Activated CD8-positive, alpha-beta memory T cell treated with anti-CD3 and anti-CD28 coated beads for 1 hour (primary cell): ENCODE data around the gene OR1J4.
"Not testable (repeated sequence)": the region's sequence is repeated elsewhere in the genome, so short reads cannot be mapped to it uniquely, and the experiment has no call there.

ENCODE experiments used
- DNase-seq, 2 donors: peaks; one replicate each; pipeline ENCODE4 v3.0.0-alpha.2; 2020; ENCODE audit warnings: low read depth in 1 of 2; ENCODE audit errors: extremely low read depth in 1 of 2

OR1J4 gene, protein sequence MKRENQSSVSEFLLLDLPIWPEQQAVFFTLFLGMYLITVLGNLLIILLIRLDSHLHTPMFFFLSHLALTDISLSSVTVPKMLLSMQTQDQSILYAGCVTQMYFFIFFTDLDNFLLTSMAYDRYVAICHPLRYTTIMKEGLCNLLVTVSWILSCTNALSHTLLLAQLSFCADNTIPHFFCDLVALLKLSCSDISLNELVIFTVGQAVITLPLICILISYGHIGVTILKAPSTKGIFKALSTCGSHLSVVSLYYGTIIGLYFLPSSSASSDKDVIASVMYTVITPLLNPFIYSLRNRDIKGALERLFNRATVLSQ

DNA sequence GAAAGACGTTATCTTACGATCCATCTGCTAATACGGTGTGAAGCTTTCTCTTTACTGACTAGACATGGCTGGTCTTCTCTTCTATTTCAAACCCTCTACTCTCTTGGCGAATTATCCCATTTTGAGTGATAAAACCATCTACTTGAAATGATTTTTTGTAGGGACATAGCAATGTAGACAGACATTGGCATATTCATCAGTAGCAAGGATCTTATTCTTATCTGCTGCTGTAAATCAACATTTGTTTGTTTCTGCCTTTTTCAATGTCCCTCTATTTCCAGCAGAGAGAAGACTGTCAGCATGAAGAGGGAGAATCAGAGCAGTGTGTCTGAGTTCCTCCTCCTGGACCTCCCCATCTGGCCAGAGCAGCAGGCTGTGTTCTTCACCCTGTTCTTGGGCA lies at the start of gene OR1J4:
Gene OR1J4 (plus strand): TSS at position 301 of the 400 bp plus-strand sequence. CDS start 0 bp downstream, at position 301.
- no peak for DNase-seq

DNA sequence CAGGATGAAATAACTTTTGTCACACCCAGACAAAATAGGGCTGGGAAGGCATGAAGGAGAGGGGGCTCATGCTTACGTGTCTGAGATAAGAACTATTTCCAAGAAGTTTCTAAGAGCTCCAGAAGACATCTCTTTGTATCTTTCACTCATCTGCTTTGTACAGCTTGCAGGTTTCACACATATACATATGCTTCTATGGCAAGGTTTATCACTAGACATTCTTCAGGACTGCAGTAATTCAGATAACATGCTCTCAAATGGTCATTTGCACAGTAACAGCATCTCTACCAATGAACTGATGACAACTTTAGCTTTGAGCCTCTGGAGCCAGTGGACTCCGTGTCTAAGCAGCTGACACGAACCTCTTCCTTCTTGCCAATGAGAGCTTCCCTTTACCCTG lies 44.4 kb upstream of the OR1J4 start:
- no peak for DNase-seq

DNA sequence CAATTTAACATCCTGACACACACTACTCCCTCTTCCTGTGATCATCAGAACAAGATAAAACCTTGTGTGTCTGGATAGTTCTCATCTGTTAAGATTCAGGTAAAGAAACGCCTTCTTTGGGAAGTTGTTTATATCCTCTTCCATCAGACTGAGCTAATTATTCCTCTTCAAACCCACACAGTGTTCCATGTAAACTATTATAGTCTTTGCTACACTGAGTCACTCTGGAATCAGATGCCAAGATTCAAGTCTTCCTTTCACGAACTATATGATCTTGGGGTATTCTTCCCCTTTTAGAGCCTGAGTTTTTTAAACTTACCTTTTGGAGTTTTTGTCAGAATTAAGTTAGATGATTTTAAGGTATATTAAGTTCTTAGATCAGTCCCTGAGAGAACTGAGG lies 43.2 kb upstream of the OR1J4 start:
- no peak for DNase-seq

DNA sequence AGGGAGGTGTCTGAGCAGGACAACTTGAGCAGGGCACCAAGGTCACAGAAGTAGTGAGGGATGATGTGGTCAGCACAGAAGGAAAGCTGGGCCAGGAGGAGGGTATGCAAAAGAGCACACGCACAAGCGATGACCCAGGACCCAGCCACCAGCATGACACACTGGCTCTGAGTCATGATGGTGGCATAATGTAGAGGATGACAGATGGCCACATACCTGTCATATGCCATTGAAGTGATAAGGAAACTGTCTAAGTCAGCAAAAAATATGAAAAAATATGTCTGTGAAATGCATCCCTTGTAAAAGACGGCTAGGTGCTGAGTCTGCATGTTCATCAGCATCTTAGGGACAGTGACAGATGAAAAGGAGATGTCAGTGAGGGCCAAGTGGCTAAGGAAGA lies 41.6 kb upstream of the OR1J4 start:
- DNase-seq: no peak

DNA sequence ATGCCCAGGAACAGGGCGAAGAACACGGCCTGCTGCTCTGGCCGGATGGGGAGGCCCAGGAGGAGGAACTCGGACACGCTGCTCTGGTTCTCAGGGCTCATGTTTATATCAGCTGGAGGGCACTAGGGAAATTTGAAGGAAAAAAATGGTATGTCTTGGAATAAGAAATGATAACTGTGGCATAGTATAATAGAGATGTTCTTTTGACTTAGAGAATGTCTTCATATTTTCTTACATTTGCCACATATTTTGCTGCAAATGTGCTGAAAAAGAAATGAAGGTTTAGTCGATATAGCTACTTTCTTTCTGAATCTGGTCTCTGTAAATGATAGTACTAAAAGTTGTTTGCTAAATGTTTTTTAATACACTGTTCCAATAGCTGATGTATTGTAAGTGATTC lies 41.1 kb upstream of the OR1J4 start, which contains the start of gene OR1J1:
Gene OR1J1 (minus strand): TSS at position 101 of the 400 bp plus-strand sequence. CDS start 0 bp downstream, at position 101.
- no peak for DNase-seq

DNA sequence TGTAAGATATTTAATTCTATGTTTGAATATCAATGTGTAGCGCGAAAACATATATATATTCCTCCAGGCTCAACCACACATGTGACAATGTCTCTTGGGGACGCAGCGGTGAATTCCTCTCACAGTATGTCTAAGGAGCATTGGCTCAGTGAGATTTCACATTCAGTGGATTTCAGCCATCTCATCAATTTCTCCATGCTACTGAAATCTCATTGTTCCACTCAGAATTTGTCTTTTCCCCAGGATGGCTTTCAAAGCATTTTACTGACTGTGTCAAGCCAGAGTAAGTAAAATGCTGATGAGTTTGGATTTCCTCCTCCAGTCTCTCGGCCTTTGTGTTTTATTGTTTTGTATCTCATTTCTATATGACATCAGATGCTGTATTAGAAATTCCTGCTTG lies 39.9 kb upstream of the OR1J4 start:
- DNase-seq: no peak

DNA sequence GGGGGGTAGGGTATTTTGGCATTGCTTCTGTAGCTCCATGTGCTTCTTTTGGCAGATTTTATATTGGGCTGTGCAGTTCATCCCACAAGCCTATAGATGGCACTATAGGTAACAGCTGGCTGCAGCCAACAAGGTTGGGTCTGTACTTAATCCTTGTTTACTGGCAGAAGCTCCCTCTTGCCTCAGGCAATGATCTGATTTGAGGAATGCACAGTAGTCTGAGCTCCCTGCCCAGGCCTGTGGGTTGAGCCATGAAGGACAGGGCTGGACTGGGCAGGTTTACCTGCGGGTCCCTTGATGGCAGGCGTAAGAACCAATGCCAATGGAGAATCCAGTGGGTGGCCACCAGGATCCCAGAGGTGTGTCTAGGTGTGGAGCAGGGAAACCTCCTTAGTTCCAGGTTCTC lies 20.1 kb upstream of the OR1J4 start:
- no peak for DNase-seq

DNA sequence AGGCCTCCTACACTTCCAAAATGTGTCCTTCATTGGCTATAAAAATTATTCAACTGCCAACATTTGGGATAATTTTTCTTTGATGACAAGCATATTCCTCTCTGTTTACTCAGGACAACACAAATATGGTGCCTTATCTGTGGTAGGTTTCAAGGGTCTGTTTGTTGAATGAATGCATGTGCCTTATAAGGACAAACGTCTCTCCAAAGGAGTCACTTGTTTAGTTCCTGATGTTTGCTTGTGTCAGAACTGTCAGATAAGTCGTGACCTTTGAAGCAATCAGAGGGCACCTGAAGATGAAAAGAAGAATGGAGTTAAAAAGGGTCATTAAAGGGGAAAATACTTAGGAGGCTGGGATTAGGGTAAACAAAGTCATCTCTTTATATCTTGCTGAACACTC lies 12.0 kb upstream of the OR1J4 start:
- DNase-seq: no peak

DNA sequence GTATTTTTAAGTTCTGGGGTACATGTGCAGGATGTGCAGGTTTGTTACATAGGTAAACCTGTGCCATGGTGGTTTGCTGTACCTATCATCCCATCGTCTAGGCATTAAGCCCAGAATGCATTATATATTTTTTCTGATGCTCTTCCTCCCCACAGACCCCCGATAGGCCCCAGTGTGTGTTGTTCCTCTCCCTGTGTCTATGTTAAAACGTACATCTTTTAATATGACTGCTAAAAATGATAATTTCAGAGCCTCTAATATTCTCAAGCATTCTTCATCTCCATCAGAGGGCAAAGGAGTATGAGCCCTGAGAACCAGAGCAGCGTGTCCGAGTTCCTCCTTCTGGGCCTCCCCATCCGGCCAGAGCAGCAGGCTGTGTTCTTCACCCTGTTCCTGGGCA lies 8.4 kb upstream of the OR1J4 start, which contains the start of gene OR1J2:
Gene OR1J2 (plus strand): TSS at position 301 of the 400 bp plus-strand sequence. CDS start 0 bp downstream, at position 301.
- DNase-seq: no peak

DNA sequence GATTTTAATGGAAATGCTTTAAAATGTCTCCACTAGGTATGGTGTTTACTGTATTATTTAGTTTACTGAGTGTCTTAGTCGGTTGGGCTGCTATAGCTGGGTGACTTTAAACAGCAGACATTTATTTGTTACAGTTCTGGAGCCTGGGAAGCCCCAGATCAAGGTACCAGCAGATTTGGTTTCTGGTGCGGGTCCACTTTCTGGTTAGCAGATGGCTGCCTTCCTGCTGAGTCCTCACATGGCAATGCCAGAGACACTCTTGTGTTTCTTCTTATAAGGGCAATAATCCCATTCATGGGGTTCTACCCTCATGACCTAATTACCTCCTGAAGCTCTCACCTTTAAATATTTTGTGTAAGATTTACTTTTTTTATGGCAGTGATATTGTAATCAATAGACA lies 715 bp upstream of the OR1J4 start:
- no peak for DNase-seq

DNA sequence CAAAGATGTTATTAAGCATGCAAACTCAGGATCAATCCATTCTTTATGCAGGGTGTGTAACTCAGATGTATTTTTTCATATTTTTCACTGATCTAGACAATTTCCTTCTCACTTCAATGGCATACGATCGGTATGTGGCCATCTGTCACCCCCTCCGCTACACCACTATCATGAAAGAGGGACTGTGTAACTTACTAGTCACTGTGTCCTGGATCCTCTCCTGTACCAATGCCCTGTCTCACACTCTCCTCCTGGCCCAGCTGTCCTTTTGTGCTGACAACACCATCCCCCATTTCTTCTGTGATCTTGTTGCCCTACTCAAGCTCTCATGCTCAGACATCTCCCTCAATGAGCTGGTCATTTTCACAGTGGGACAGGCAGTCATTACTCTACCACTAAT lies 435 bp downstream of the OR1J4 start:
- DNase-seq: no peak

DNA sequence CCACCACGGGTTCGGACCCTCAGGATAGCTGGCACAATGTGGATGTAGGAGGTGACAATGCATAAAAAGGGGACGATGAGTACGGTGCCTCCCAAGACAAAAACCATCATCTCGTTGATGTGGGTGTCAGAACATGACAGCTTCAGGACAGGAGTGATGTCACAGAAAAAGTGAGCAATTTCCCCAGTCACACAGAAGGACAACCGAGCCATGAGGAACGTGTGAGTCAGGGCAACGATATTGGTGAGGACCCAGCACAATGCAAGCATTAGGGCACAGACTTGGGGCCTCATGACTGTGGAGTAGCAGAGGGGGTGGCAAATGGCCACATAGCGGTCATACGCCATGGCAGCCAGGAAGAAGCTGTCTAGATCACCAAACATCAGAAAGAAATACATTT lies 7.7 kb downstream of the OR1J4 start:
- DNase-seq: no peak

DNA sequence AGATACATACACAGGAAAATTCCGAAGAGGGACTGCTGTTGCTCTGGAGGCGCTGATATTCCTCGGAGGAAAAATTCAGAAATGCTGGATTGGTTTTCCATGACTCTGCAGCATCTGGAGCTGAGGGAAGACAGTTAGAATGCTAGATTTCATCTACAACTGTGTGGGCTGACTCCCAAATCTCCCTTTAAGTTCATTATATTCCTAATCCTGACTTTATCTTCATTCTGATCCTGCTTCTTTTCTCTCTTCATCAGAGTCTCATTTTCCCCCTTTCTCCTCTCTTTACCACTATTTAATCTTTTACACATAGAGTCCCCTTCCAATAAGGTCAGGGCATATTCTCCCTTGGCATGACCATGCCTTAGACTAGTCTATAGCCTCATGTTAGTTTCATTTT lies 8.3 kb downstream of the OR1J4 start, which contains the start of gene OR1N1:
Gene OR1N1 (minus strand): TSS at position 101 of the 400 bp plus-strand sequence. CDS start 0 bp downstream, at position 101.
- DNase-seq: no peak

DNA sequence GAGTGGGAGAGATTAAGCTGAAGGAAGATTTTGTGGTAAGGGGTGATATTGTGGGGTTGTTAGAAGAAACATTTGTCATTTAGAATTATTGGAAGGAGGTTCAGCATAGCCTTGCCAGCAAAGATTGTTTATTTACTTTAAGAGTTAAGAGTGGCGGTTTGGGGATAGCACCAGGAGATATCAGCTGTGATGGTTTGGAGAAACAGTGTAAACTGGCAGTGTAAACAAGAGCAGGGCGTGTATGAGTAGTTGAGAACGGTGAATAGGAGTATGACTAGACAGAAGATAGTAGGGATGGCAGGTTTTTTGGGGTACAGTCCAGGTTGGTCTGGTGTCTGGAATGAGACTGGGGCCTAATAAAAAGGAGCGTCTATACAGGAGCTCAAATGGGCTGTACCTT lies 12.2 kb downstream of the OR1J4 start:
- DNase-seq: not testable (repeated sequence)

DNA sequence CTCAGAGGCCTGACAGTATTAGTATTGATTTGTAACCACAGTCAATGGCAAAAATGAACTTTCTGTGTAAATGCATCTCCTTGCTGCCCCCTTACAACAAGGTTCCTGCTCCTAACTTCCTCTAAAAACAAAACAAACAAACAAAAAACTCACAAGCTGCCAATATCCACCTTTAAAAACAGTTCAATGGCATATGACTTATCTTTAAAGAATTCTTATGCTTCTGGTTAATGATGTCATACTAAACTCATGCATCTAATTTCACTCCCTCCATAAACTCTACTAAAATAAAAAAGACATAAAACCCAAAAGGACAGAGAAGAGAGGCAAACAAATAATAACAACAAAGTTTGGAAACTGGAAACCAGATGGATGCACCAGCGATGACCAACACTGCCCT lies 17.2 kb downstream of the OR1J4 start:
- no peak for DNase-seq

DNA sequence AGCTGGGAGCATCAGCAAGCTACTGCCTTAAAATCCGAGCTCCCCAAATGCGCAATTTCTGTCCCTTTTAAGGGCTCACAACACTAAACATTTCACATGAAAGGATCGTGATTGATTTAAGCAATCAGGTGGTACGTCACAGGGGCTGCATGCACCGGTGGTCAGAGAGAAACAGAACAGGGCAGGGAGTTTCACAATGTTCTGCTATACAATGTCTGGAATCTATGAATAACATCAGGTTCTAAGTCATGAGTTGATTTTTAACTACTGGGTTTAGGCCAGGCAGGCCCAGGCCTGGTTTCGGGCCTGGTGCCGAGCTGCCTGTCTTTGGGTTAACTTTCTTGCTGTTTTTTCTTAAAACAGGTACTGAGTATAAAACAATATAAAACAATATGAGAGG lies 18.1 kb downstream of the OR1J4 start:
- DNase-seq: not testable (repeated sequence)

DNA sequence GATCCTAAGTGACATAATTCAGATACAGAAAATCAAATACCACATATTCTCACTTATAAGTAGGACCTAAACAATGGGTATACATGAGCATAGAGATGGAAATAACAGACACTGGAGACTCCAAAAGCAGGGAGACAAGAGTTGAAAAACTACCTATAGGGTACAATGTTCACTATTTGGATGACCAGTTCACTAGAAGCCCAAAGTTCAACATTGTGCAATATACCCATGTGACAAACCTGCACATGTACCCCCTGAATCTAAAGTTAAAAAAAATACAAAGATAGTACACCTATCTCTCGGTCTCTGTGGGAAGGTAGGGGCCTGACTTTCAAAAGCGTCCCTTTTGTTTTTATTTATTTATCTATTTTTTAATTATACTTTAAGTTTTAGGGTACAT lies 19.8 kb downstream of the OR1J4 start:
- DNase-seq: no peak

DNA sequence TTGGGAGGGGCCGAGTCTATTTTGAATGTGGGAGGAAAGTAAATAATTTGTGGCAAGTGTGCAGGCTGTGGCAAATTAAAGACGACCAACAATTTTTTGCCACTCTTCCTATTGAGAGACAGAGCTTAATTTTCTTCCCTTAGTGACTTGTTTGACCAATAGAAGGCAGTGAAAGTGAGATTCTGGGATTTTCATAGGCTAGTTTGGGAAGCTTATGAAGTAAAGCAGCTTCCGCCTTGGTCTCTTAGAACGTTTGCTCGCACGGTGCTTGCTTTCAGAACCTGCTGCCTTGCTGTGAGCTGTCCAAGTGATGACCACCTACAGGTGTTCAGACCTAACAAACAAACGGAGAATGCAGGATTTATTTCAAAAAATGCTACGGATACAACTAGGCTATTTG lies 27.3 kb downstream of the OR1J4 start:
- no peak for DNase-seq

DNA sequence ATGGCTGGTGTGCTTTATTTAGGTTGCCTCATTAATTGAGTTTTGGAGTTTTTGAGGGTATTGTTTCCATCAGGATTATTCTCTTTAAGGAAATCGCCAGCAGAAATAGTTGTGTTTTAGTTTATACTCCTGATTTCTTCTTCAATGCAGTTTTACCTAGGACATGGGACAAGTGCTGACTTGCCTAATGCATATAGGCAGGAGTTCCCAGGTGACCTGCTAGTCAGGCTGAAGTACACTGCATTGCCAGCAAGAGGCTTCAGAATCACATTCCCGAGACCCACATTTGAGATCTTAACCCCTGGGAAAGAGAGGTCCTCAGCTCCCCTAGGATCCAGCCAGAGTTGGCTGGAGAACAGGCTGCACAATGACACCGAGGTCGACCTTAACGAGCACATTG lies 32.4 kb downstream of the OR1J4 start:
- DNase-seq: no peak

DNA sequence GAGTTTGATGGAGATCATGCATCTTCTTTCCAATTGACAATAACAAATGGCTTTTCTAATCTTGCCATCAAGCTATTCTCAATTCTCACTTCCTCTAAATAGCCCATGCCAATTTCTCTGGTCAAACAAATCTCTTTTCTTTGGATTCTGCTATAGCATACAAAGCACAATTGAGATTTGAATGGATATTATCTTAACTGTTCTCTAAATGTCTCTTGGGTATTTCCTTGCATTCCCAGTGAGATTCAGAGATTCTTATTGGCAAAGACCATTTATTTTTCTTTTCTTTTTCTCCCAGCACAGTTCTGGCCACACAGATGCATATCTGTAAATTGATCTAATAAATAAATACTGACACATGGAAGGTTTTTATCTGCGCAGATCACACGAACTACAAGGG lies 33.9 kb downstream of the OR1J4 start, which contains the start of gene OR1N2:
Gene OR1N2 (plus strand): TSS at position 301 of the 400 bp plus-strand sequence. CDS start 100 bp downstream, outside the sequence.
- DNase-seq: no peak

DNA sequence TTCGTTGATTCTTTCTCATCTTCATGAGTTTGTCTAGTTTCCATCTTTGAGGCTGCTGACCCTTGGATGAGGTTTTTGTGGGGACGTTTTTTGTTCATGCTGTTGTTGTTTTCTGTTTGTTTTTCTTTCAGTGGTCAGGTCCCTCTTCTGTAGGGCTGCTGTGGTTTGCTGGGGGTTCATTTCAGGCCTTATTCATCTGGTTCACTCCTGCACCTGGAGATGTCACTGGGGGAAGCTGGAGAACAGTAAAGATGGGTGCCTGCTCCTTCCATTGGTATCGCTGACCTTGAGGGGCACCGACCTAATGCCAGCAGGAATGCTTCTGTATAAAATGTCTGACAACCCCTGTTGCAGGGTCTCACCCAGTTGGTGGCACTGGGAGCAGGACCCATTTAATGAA lies 42.5 kb downstream of the OR1J4 start:
- DNase-seq: no peak

DNA sequence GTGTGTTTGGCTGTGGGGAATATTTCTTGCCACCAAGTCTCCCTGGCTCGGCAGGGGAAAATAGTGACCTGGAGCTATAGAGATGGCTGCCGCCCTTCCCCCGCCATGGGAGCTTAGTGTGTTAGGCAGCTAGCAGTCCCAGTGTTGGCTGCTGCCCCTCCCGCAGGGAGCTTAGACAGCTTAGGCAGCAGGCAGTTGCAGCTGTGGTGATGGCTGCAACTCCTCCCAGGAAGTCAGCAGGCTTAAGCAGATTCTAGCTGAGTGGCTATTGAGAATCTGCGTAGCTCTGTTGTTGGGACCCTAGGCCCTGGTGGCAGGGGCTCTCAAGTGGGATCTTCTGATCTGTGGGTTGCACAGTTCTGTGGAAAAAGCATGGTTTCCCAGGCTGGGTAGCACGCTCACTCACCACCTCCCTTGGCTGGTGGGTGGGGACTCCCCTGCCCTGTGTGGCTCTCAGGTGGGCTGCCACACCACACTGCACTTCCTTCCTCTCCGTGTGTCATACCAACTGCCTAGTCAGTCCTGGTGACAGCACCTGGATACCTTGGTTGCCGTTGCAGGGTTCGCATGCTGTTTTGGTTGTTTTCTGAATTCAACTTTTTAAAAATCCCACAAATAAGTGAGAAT lies 43.3 kb downstream of the OR1J4 start:
- no peak for DNase-seq
